ENCODE results near the gene ACO2. TPM values are rescaled to one million over a fixed set of nuclear protein-coding genes. Genes with fewer than 3 reads are reported as not detected.
A peak's percentile ranks its signal among the peaks of the same experiment; 100 is the strongest.

ACO2 gene
- total and polyA plus RNA-seq, 2 of the 4 experiments (the other 2 are of a cell fraction) = 71.3 to 72.9 TPM

GRCh38 chr22:41446057-41446501, 22.8 kb upstream of the ACO2 start:
- peak overlapping the region; percentile 57 to 76; a peak in 2 of 4 replicates for H4K8ac ChIP-seq (ENCODE audit: low read depth in 2 of 2, low read length in 2 of 2)
- H2BK120ac ChIP-seq (ENCODE audit: low read depth, low read length) = no peak overlapping the region
- TF ChIP-seq MXI1 (IDR thresholded peaks at IDR 0.05; ENCODE audit: borderline replicate concordance, low read depth, low read length) = 0 out of 2 replicates have a peak, but pooled peaks have one; percentile 57
- no peak for TF ChIP-seq CTCF (conservative IDR thresholded peaks at IDR 0.05; ENCODE audit: low read depth, low read length)
- no peak for TF ChIP-seq CHD1 (IDR thresholded peaks at IDR 0.05; ENCODE audit: low read depth, low read length)
- peaks cover 5% of the 10 kb centered on the region for H3K36me3 ChIP-seq (ENCODE audit: control insufficient read depth, insufficient read depth, low read length)
- peaks cover 42% of the 10 kb centered on the region for H4K20me1 ChIP-seq (ENCODE audit: insufficient read depth, low read length)
- peak overlapping the region; percentile 95 for H3K14ac ChIP-seq (replicated peaks; ENCODE audit: low read depth, low read length)
- ATAC-seq (ENCODE audit: low read depth) = no peak
- peak overlapping the region; percentile 38; the same call in 1 of the 2 replicates for H3K18ac ChIP-seq (ENCODE audit: low read depth, low read length)
- in situ Hi-C loops (cut with MboI; ENCODE audit: low sequenced_read_pairs) = no loop called here
- CTCF ChIA-PET = interaction anchor here (1.0 kb wide), 1 partner anchor 43 kb away, joined by 3 read pairs; no protein-coding TSS in a partner anchor
- peak overlapping the region; percentile 79 for H3K56ac ChIP-seq (ENCODE audit: extremely low read depth, insufficient read depth, low read length)
- H4K91ac ChIP-seq (ENCODE audit: insufficient read depth, low read depth, low read length) = peak overlapping the region; percentile 86
- H4K5ac ChIP-seq (ENCODE audit: low read depth, low read length) = peak overlapping the region; percentile 13; the same call in 1 of the 2 replicates
- no peak for DNase-seq
- peak overlapping the region; percentile 89 for H3K4ac ChIP-seq (ENCODE audit: low read depth, low read length)
- no peaks in the 10 kb centered on the region for H3K9me3 ChIP-seq (ENCODE audit: control insufficient read depth, insufficient read depth, low read length)
- H2BK5ac ChIP-seq (ENCODE audit: low read depth, low read length, poor library complexity, severe bottlenecking) = peak overlapping the region; percentile 88
- H2AK9ac ChIP-seq (replicated peaks; ENCODE audit: low read depth, low read length, poor library complexity) = peak overlapping the region; percentile 99
- 0% methylated on average over 2 of the region's 34 CpGs; no CpG with 5 or more reads in 1 of the 2 experiments for WGBS, 2 experiments (ENCODE audit: extremely low coverage in 2 of 2, insufficient read length in 1 of 2)
- peak overlapping the region; percentile 92 for H2AK5ac ChIP-seq (ENCODE audit: low read depth, low read length)
- peaks cover 3% of the 10 kb centered on the region for H3K4me1 ChIP-seq (ENCODE audit: control insufficient read depth, insufficient read depth, low read length)
- peak overlapping the region; percentile 85 for H3K4me2 ChIP-seq (ENCODE audit: low read depth, low read length)
- TSS peak; percentile 30 for BruUV-seq (replicated peaks)
- peaks cover 13 to 38% of the 10 kb centered on the region in 2 experiments for H3K79me1 ChIP-seq (ENCODE audit: low read depth in 1 of 2, low read length in 2 of 2)
- H3K27ac ChIP-seq (ENCODE audit: insufficient read depth, low read length) = peak overlapping the region; percentile 97
- H3K23ac ChIP-seq (ENCODE audit: low read depth, low read length) = peak overlapping the region; percentile 88
- H3K9ac ChIP-seq (ENCODE audit: low read depth, low read length) = peak overlapping the region; percentile 93
- peak overlapping the region; percentile 97 for H3K4me3 ChIP-seq (ENCODE audit: insufficient read depth, low read depth, low read length)
- intact Hi-C loops (cut with micrococcal nuclease) = loop anchor here (1.0 to 2.0 kb wide), 4 partner anchors 65 to 161 kb away; partner anchors contain the start of gene TEF
- POLR2A ChIA-PET (ENCODE audit: unreplicated experiment) = interaction anchor here (0.6 to 1.4 kb wide), 3 partner anchors 22 to 92 kb away, joined by 3 to 4 read pairs (median 3); partner anchors contain the start of gene PHF5A
- peak overlapping the region; percentile 90 for H2AFZ ChIP-seq (replicated peaks; ENCODE audit: low read length, poor library complexity)
- dilution Hi-C loops (cut with HindIII; ENCODE audit: low sequenced_read_pairs, unreplicated experiment) = no loop called here
- no peaks in the 10 kb centered on the region for H3K27me3 ChIP-seq (ENCODE audit: control insufficient read depth, insufficient read depth, low read length)
- H3K9me1 ChIP-seq (ENCODE audit: insufficient read depth, low read length) = peaks cover 12% of the 10 kb centered on the region
- H2BK15ac ChIP-seq (ENCODE audit: low read depth, low read length) = no peak overlapping the region
- no peak overlapping the region; the same call in 1 of the 2 replicates for H2BK20ac ChIP-seq (ENCODE audit: low read depth, low read length)
